GM21423 (cell line): ENCODE results near the gene EPOP.

ENCODE experiments used
- ATAC-seq: cut with Tn5 transposase; IDR thresholded peaks from one replicate; pipeline ENCODE4 v1.9.1; 2021; ENCODE audit warnings: mild to moderate bottlenecking, moderate library complexity; ENCODE audit not compliant: unreplicated experiment

EPOP gene

GRCh38 chr17:38706505-38707216 lies 31.9 kb upstream of the EPOP start:
- no peak for ATAC-seq

GRCh38 chr17:38705803-38706504 lies 31.2 kb upstream of the EPOP start:
- no peak for ATAC-seq

- no peak for ATAC-seq
These were observed 30.7 kb upstream of the EPOP start for GRCh38 chr17:38705523-38705802.

GRCh38 chr17:38704606-38705522 lies 30.1 kb upstream of the EPOP start, which contains the start of gene MLLT6:
TSS of gene MLLT6 (plus strand) at chr17:38705273. CDS start at chr17:38705633, 360 bp downstream.
- ATAC-seq = no peak

- ATAC-seq = no peak
These were observed 29.2 kb upstream of the EPOP start for GRCh38 chr17:38703742-38704605.

GRCh38 chr17:38702916-38703741 lies 28.4 kb upstream of the EPOP start:
- ATAC-seq = no peak

GRCh38 chr17:38702166-38702915 lies 27.6 kb upstream of the EPOP start:
- ATAC-seq = peak; percentile 35

- peak; percentile 12 for ATAC-seq
These were observed 26.9 kb upstream of the EPOP start for GRCh38 chr17:38701504-38702165.

GRCh38 chr17:38698760-38699159 lies 24.0 kb upstream of the EPOP start:
- no peak for ATAC-seq

GRCh38 chr17:38697061-38697820 lies 22.5 kb upstream of the EPOP start:
- ATAC-seq = no peak

GRCh38 chr17:38693700-38694329 lies 19.1 kb upstream of the EPOP start:
- ATAC-seq = no peak

GRCh38 chr17:38691154-38691553 lies 16.4 kb upstream of the EPOP start:
- no peak for ATAC-seq

GRCh38 chr17:38690386-38690785 lies 15.6 kb upstream of the EPOP start:
- ATAC-seq = no peak

- ATAC-seq = no peak
These were observed 12.5 kb upstream of the EPOP start for GRCh38 chr17:38687286-38687685.

GRCh38 chr17:38685491-38685890 lies 10.7 kb upstream of the EPOP start:
- ATAC-seq = no peak

- no peak for ATAC-seq
These were observed 6.3 kb upstream of the EPOP start for GRCh38 chr17:38681096-38681495.

- ATAC-seq = no peak
These were observed 3.1 kb upstream of the EPOP start for GRCh38 chr17:38677819-38678218.
